SW480 (cell line): ENCODE results near the gene DSCAML1.
A peak's percentile ranks its signal among the peaks of the same experiment; 100 is the strongest.
"Not testable (repeated sequence)": the region's sequence is repeated elsewhere in the genome, so short reads cannot be mapped to it uniquely, and the experiment has no call there.

ENCODE experiments used
- DNase-seq: peaks from one replicate; pipeline ENCODE4 v3.0.0-alpha.2; 2016; ENCODE audit warnings: low spot score

The DSCAML1 gene

GRCh38 chr11:117792992-117793391 lies 4.0 kb downstream of the DSCAML1 start:
- DNase-seq: no peak

- no peak for DNase-seq
Observed at GRCh38 chr11:117792241-117792640, 4.8 kb downstream of the DSCAML1 start.

- DNase-seq: no peak
Observed at GRCh38 chr11:117790279-117790678, 6.7 kb downstream of the DSCAML1 start.

GRCh38 chr11:117789241-117789640 lies 7.8 kb downstream of the DSCAML1 start:
- no peak for DNase-seq

GRCh38 chr11:117786135-117786870 lies 10.7 kb downstream of the DSCAML1 start:
- peak; percentile 65 for DNase-seq

DNA sequence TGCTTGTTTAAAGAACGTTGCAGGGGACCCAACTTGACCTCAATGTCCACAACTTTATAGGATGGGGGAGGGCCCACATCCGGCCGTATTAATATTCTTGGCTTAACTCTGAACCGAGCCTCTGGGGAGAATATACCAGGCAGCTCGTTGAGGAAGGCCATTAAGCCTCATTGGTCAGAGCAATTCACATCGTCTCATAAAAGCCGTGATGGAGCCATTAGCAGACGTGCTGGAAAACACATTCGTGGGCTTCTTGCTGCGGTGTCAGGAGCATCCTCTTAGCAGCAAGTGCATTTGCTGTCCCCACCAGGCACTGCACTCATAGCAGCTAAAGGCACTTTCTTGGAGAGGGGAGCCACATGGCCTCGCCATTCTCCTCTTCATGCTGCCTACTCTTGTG lies 14.9 kb downstream of the DSCAML1 start:
- no peak for DNase-seq

GRCh38 chr11:117781627-117782026 lies 15.4 kb downstream of the DSCAML1 start:
- no peak for DNase-seq

DNA sequence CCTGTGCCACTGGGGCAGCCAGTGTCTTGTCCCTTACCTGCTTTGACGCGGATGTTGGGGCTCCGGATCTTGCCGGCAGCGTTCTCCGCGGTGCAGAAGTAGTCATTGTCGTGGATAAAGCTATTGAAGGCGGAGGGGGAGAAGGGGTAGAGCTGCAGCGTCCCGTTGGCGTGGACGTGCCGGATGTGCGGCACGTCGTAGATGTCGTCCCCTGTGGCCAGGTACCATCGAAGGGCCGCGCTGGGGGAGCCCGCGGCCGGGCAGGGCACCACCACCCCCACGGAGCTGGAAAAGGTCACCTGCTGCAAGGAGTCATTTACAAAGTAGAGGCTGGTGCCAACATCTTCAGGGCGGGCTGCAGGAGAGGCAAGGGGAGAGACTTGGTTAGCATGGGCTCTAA lies 16.6 kb downstream of the DSCAML1 start:
- no peak for DNase-seq

- no peak for DNase-seq
Observed at GRCh38 chr11:117774553-117774952, 22.5 kb downstream of the DSCAML1 start.

DNA sequence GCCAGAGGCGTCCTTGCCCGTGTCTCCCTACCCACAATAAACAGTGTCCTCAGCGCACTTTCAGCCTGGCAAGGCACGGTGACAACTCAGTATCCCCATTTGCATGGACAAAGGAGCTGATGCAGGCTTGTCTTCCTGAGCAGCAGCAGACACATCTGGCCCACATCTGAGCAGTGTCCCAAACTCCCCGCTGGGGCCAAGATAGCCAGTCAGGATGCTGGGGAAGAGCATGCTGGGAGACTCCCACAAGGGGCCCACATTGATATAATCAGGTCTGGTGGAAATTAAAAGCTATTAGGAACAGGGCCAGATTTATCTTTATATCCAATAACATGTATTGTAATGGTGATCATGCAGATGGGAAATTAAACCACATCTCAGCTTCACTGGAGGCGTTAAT lies 24.7 kb downstream of the DSCAML1 start:
- no peak for DNase-seq

- DNase-seq: no peak
Observed at GRCh38 chr11:117771841-117772240, 25.2 kb downstream of the DSCAML1 start.

DNA sequence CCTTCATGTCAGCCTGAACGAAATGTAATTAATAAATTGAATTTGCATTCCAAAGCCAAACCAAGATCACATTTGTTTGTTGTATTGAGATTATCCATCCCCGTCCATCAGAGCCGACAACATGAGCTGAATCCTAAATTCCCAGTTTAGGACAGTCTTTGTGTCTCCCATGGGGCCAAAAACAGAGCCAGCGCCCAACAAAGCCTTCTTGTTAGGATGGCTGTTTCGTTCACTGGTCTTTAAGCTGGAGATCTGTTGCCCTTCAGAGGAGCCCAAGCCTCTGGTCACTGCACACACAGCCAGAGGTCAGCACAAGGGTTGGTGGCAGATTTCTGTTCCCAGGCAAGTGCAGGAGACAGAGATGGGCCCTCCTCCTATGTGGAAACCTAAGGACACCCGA lies 25.8 kb downstream of the DSCAML1 start:
- DNase-seq: no peak

- no peak for DNase-seq
Observed at GRCh38 chr11:117770061-117770460, 27.0 kb downstream of the DSCAML1 start.

DNA sequence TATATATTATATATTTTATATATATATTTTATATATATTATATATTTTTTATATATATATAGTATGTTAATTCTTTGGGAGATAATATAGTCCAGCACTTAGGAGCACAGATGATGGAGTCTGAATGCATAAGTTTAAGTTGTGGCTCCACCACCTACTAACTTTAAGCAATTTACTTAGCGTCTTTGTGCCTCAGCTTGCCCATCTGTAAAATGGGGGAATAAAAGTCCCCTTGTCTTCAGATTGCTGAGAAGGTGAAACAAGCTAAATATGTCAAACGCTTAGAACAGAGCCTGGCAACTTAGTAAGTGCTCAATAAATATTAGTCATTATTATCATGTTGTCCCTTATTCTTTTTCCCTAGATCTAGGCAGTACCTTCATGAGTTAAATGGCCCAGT lies 27.5 kb downstream of the DSCAML1 start:
- no peak for DNase-seq

DNA sequence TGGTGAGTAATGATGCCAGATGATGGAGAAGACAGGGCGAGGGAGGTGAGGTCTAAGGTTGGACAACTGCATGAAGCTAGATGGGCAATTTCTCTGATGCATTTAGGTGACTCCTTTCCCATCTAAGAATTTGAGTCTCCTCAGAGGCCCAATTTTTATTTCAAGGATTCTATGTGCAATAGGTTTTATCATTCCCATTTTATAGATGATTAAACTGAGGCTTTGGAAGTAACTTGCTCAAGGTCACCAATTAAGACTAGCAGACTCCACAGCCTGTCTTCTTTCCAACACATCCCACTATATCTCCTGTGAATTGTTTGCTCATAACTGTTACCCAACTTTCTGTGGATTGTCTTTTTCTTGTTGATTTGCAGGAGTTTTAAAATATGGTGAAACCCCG lies 28.5 kb downstream of the DSCAML1 start:
- DNase-seq: no peak

GRCh38 chr11:117767071-117767470 lies 29.9 kb downstream of the DSCAML1 start:
- no peak for DNase-seq

GRCh38 chr11:117766576-117766975 lies 30.4 kb downstream of the DSCAML1 start:
- DNase-seq: no peak

GRCh38 chr11:117766026-117766425 lies 31.0 kb downstream of the DSCAML1 start:
- DNase-seq: no peak

DNA sequence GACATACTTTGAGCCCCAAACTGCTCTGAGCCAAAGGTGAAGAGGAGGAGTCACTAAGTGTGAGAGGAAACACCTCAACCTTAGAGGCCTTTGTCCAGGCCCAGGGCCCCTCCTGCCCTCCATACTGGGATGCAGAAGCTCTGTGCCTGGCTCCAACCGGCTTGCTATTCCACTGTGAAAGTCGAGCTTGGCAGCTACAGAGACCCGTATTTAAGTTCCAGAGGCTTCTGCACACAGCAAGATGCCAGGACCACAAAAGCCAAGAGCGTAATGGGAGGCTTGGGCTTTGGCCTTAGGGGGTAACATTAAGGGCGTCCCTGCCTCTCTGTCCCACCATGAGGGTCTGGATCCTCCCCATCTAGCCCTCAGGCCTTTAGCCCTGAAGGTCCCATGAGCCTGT lies 31.9 kb downstream of the DSCAML1 start:
- no peak for DNase-seq

DNA sequence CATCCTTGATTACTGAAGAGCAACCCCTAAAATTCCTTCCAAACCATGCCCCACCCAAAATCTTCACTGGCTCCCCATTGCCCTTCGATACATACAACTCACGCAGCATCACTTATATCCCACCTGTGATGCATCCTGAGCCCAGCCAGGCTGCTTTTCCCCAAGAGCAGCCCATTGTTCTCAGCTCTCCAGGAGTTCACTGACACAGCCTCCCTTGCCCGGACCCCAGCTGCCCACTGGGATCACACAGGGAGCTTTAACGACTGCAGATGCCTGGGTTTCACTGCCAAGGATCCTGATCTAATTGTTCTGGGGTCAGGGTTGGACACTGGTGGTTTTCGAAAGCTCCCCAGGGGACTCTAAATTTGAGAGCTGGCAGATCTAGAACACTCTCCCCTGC lies 33.6 kb downstream of the DSCAML1 start:
- not testable (repeated sequence) for DNase-seq

- no peak for DNase-seq
Observed at GRCh38 chr11:117761993-117762392, 35.0 kb downstream of the DSCAML1 start.

- DNase-seq: no peak
Observed at GRCh38 chr11:117759305-117759704, 37.7 kb downstream of the DSCAML1 start.

DNA sequence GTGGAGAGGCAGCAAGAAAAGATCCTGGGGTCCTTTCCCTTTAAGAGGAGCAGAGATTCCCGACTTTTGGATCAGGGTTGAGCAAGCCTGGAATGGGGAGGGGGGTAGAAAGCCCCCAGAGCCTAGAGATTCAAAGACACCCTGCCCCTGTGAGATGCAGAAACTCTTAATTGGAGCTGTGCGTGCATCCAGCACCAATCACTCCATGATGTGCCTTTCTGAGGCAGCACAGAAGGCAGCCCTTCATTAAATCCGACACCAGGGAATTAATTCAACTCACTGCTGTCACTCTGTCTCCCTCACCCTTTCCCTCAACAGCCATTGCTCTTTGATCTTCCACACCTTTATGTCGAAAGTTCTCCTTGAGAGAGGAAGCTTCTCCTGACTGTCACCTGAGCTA lies 43.0 kb downstream of the DSCAML1 start:
- no peak for DNase-seq

- no peak for DNase-seq
Observed at GRCh38 chr11:117752721-117753237, 44.2 kb downstream of the DSCAML1 start.
